Measurements from ENCODE around the gene HSF5.

The HSF5 gene

GRCh38 chr17:58382108-58382871, 105.9 kb downstream of the HSF5 start:
- Histone ChIP-seq H3K4me3 (ENCODE audit: low read depth in 1 of 2, low read length in 2 of 2) (no peak overlapping the region), H3K4me1 (ENCODE audit: insufficient read depth, low read length) (no peaks in the 10 kb centered on the region), H3K27me3 (ENCODE audit: control insufficient read depth in 1 of 2, insufficient read depth in 2 of 2, low read length in 2 of 2) (no peaks in the 10 kb centered on the region), H3K27ac (ENCODE audit: low read depth, low read length) (no peak overlapping the region), H3K9me3 (ENCODE audit: low read length) (no peaks in the 10 kb centered on the region), H3K9ac (ENCODE audit: low read length) (no peak overlapping the region), H3K36me3 (ENCODE audit: insufficient read depth, low read length) (no peaks in the 10 kb centered on the region)

- Histone ChIP-seq H3K9me3 (ENCODE audit: low read length) (no peaks in the 10 kb centered on the region), H3K36me3 (ENCODE audit: insufficient read depth, low read length) (no peaks in the 10 kb centered on the region), H3K4me1 (ENCODE audit: insufficient read depth, low read length) (no peaks in the 10 kb centered on the region), H3K27me3 (ENCODE audit: control insufficient read depth in 1 of 2, insufficient read depth in 2 of 2, low read length in 2 of 2) (no peaks in the 10 kb centered on the region), H3K9ac (ENCODE audit: low read length) (no peak overlapping the region), H3K4me3 (ENCODE audit: low read depth in 1 of 2, low read length in 2 of 2) (no peak overlapping the region), H3K27ac (ENCODE audit: low read depth, low read length) (no peak overlapping the region)
Measured at GRCh38 chr17:58381124-58382035, 106.8 kb downstream of the HSF5 start.

- Histone ChIP-seq H3K27me3 (ENCODE audit: control insufficient read depth in 1 of 2, insufficient read depth in 2 of 2, low read length in 2 of 2) (no peaks in the 10 kb centered on the region), H3K27ac (ENCODE audit: low read depth, low read length) (no peak overlapping the region), H3K9ac (ENCODE audit: low read length) (no peak overlapping the region), H3K36me3 (ENCODE audit: insufficient read depth, low read length) (no peaks in the 10 kb centered on the region), H3K4me1 (ENCODE audit: insufficient read depth, low read length) (no peaks in the 10 kb centered on the region), H3K9me3 (ENCODE audit: low read length) (no peaks in the 10 kb centered on the region), H3K4me3 (ENCODE audit: low read depth in 1 of 2, low read length in 2 of 2) (no peak overlapping the region)
Measured at GRCh38 chr17:58380207-58381123, 107.7 kb downstream of the HSF5 start.

- Histone ChIP-seq H3K36me3 (ENCODE audit: insufficient read depth, low read length) (no peaks in the 10 kb centered on the region), H3K4me1 (ENCODE audit: insufficient read depth, low read length) (no peaks in the 10 kb centered on the region), H3K27ac (ENCODE audit: low read depth, low read length) (no peak overlapping the region), H3K9ac (ENCODE audit: low read length) (no peak overlapping the region), H3K27me3 (ENCODE audit: control insufficient read depth in 1 of 2, insufficient read depth in 2 of 2, low read length in 2 of 2) (no peaks in the 10 kb centered on the region), H3K4me3 (ENCODE audit: low read depth in 1 of 2, low read length in 2 of 2) (no peak overlapping the region), H3K9me3 (ENCODE audit: low read length) (no peaks in the 10 kb centered on the region)
Measured at GRCh38 chr17:58379511-58379824, 108.7 kb downstream of the HSF5 start.

GRCh38 chr17:58378733-58379510, 109.3 kb downstream of the HSF5 start:
- no peaks in the 10 kb centered on the region for H3K4me1 ChIP-seq (ENCODE audit: insufficient read depth, low read length)
- no peak overlapping the region for H3K27ac ChIP-seq (ENCODE audit: low read depth, low read length)
- no peaks in the 10 kb centered on the region for H3K27me3 ChIP-seq (ENCODE audit: control insufficient read depth in 1 of 2, insufficient read depth in 2 of 2, low read length in 2 of 2)
- no peak overlapping the region for H3K4me3 ChIP-seq (ENCODE audit: low read depth in 1 of 2, low read length in 2 of 2)
- no peaks in the 10 kb centered on the region for H3K36me3 ChIP-seq (ENCODE audit: insufficient read depth, low read length)
- no peak overlapping the region for H3K9ac ChIP-seq (ENCODE audit: low read length)
- no peaks in the 10 kb centered on the region for H3K9me3 ChIP-seq (ENCODE audit: low read length)

- Histone ChIP-seq H3K4me3 (ENCODE audit: low read depth in 1 of 2, low read length in 2 of 2) (no peak overlapping the region), H3K9ac (ENCODE audit: low read length) (no peak overlapping the region), H3K36me3 (ENCODE audit: insufficient read depth, low read length) (no peaks in the 10 kb centered on the region), H3K27me3 (ENCODE audit: control insufficient read depth in 1 of 2, insufficient read depth in 2 of 2, low read length in 2 of 2) (no peaks in the 10 kb centered on the region), H3K27ac (ENCODE audit: low read depth, low read length) (no peak overlapping the region), H3K4me1 (ENCODE audit: insufficient read depth, low read length) (no peaks in the 10 kb centered on the region), H3K9me3 (ENCODE audit: low read length) (no peaks in the 10 kb centered on the region)
Measured at GRCh38 chr17:58377661-58378060, 110.5 kb downstream of the HSF5 start.

- no peak overlapping the region for H3K27ac ChIP-seq (ENCODE audit: low read depth, low read length)
- no peaks in the 10 kb centered on the region for H3K9me3 ChIP-seq (ENCODE audit: low read length)
- H3K4me3 ChIP-seq (ENCODE audit: low read depth in 1 of 2, low read length in 2 of 2) = no peak overlapping the region
- H3K36me3 ChIP-seq (ENCODE audit: insufficient read depth, low read length) = no peaks in the 10 kb centered on the region
- no peak overlapping the region for H3K9ac ChIP-seq (ENCODE audit: low read length)
- H3K27me3 ChIP-seq (ENCODE audit: control insufficient read depth in 1 of 2, insufficient read depth in 2 of 2, low read length in 2 of 2) = no peaks in the 10 kb centered on the region
- no peaks in the 10 kb centered on the region for H3K4me1 ChIP-seq (ENCODE audit: insufficient read depth, low read length)
Measured at GRCh38 chr17:58377093-58377601, 111.1 kb downstream of the HSF5 start.

- no peaks in the 10 kb centered on the region for H3K36me3 ChIP-seq (ENCODE audit: insufficient read depth, low read length)
- no peak overlapping the region for H3K27ac ChIP-seq (ENCODE audit: low read depth, low read length)
- no peaks in the 10 kb centered on the region for H3K4me1 ChIP-seq (ENCODE audit: insufficient read depth, low read length)
- H3K9ac ChIP-seq (ENCODE audit: low read length) = no peak overlapping the region
- H3K27me3 ChIP-seq (ENCODE audit: control insufficient read depth in 1 of 2, insufficient read depth in 2 of 2, low read length in 2 of 2) = no peaks in the 10 kb centered on the region
- H3K4me3 ChIP-seq (ENCODE audit: low read depth in 1 of 2, low read length in 2 of 2) = no peak overlapping the region
- H3K9me3 ChIP-seq (ENCODE audit: low read length) = no peaks in the 10 kb centered on the region
Measured at GRCh38 chr17:58376472-58377000, 111.7 kb downstream of the HSF5 start.

- Histone ChIP-seq H3K9ac (ENCODE audit: low read length) (no peak overlapping the region), H3K4me3 (ENCODE audit: low read depth in 1 of 2, low read length in 2 of 2) (no peak overlapping the region), H3K27ac (ENCODE audit: low read depth, low read length) (no peak overlapping the region), H3K36me3 (ENCODE audit: insufficient read depth, low read length) (no peaks in the 10 kb centered on the region), H3K4me1 (ENCODE audit: insufficient read depth, low read length) (no peaks in the 10 kb centered on the region), H3K9me3 (ENCODE audit: low read length) (no peaks in the 10 kb centered on the region), H3K27me3 (ENCODE audit: control insufficient read depth in 1 of 2, insufficient read depth in 2 of 2, low read length in 2 of 2) (no peaks in the 10 kb centered on the region)
Measured at GRCh38 chr17:58375811-58376210, 112.4 kb downstream of the HSF5 start.

- Histone ChIP-seq H3K4me3 (ENCODE audit: low read depth in 1 of 2, low read length in 2 of 2) (no peak overlapping the region), H3K9ac (ENCODE audit: low read length) (no peak overlapping the region), H3K27ac (ENCODE audit: low read depth, low read length) (no peak overlapping the region)
Measured at GRCh38 chr17:58375256-58375655, 113.0 kb downstream of the HSF5 start.

More at GRCh38 chr17:58375256-58375655, 113.0 kb downstream of the HSF5 start:
- no peaks in the 10 kb centered on the region for H3K4me1 ChIP-seq (ENCODE audit: insufficient read depth, low read length)
- no peaks in the 10 kb centered on the region for H3K9me3 ChIP-seq (ENCODE audit: low read length)
- H3K36me3 ChIP-seq (ENCODE audit: insufficient read depth, low read length) = no peaks in the 10 kb centered on the region
- H3K27me3 ChIP-seq (ENCODE audit: control insufficient read depth in 1 of 2, insufficient read depth in 2 of 2, low read length in 2 of 2) = no peaks in the 10 kb centered on the region

Measured in muscle layer of colon (tissue), 2 donors.